Measurements from ENCODE around the gene SBF2.
"Not testable (repeated sequence)": the region's sequence is repeated elsewhere in the genome, so short reads cannot be mapped to it uniquely, and the experiment has no call there.

Gene SBF2

DNA sequence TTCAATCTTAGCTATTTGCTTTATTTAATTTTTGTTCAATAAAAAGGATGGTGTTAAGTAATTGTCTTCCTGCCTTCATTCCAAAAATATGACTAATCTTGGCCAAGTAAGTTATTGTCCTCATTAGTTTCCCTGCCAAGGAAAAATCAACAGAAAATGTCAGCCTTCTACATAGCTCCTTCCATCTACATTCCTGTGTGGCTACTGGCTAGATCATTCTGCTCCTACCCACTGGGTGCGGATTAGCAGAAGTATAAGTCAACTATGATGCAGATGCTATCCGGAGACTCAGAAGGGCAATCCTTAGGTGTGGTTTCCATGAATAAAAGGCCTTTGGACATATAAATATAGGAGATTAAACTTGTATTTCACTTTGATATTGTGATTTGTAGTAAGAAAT, 154.4 kb downstream of the SBF2 start:
- H3K4me3 ChIP-seq (ENCODE audit: low read depth, low read length), result no peak overlapping the region
- TF ChIP-seq, protein P1, sequence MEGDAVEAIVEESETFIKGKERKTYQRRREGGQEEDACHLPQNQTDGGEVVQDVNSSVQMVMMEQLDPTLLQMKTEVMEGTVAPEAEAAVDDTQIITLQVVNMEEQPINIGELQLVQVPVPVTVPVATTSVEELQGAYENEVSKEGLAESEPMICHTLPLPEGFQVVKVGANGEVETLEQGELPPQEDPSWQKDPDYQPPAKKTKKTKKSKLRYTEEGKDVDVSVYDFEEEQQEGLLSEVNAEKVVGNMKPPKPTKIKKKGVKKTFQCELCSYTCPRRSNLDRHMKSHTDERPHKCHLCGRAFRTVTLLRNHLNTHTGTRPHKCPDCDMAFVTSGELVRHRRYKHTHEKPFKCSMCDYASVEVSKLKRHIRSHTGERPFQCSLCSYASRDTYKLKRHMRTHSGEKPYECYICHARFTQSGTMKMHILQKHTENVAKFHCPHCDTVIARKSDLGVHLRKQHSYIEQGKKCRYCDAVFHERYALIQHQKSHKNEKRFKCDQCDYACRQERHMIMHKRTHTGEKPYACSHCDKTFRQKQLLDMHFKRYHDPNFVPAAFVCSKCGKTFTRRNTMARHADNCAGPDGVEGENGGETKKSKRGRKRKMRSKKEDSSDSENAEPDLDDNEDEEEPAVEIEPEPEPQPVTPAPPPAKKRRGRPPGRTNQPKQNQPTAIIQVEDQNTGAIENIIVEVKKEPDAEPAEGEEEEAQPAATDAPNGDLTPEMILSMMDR (IDR thresholded peaks at IDR 0.05; ENCODE audit: low read depth, low read length), result no peak

DNA sequence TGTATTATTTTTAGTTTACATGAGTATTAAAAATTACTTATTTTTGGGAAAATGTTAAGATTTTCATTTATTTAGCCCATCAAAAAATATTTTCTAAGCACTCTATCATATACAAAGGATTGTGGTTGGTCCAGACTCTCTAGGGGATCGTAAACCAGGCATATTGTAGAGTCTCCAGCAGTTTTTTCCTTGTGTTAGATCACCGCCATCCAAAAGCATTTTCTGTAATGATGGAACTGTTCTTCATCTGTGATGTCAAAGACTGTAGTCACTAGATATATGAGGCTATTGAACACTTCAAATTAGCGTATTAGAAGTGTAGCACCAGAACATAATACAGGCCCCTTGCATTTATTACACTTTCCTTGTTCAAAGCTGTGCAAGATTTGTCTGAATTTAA, 154.9 kb downstream of the SBF2 start:
- H3K4me3 ChIP-seq (ENCODE audit: low read depth, low read length), result no peak overlapping the region
- TF ChIP-seq, protein P1 (IDR thresholded peaks at IDR 0.05; ENCODE audit: low read depth, low read length), result no peak

DNA sequence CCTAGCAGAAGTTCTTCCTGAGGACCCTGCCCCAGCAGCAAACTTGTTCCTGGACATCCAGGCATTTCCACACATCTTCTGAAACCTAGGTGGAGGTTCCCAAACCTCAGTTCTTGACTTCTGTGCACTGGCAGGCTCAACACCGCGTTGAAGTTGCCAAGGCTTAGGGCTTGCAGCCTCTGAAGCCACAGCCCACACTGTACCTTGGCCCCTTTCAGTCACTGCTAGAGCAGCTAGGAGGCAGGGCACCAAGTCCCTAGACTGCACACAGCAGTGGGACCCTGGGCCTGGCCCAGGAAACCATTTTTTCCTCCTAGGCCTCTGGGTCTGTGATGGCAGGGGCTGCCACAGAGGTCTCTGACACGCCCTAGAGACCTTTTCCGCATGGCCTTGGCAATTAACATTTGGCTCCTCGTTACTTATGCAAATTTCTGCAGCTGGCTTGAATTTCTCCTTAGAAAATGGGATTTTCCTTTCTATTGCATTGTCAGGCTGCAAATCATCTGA, 159.0 kb downstream of the SBF2 start:
- TF ChIP-seq, protein P1 (IDR thresholded peaks at IDR 0.05; ENCODE audit: low read depth, low read length), result no peak
- H3K4me3 ChIP-seq (ENCODE audit: low read depth, low read length), result no peak overlapping the region

DNA sequence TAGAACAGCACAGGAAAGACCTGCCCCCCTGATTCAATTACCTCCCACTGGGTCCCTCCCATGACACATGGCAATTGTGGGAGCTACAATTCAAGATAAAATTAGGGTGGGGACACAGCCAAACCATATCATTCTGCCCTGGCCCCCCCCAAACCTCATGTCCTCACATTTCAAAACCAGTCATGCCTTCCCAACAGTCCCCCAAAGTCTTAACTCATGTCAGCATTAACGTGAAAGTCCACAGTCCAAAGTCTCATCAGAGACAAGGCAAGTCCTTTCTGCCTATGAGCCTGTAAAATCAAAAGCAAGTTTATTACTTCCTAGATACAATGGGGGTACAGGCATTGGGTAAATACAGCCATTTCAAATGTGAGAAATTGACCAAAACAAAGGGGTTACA, 159.8 kb downstream of the SBF2 start:
- H3K4me3 ChIP-seq (ENCODE audit: low read depth, low read length), result not testable (repeated sequence)

DNA sequence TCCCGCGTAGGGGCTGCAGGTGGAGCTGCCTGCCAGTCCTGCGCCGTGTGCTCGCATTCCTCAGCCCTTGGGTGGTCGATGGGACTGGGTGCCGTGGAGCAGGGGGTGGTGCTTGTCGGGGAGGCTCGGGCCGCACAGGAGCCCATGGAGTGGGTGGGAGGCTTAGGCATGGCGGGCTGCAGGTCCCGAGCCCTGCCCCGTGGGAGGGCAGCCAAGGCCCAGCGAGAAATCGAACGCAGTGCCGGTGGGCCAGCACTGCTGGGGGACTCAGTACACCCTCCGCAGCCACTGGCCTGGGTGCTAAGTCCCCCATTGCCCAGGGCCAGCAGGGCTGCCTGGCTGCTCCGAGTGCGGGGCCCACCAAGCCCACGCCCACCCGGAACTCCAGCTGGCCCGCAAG, 160.8 kb downstream of the SBF2 start:
- H3K4me3 ChIP-seq (ENCODE audit: low read depth, low read length), result not testable (repeated sequence)

DNA sequence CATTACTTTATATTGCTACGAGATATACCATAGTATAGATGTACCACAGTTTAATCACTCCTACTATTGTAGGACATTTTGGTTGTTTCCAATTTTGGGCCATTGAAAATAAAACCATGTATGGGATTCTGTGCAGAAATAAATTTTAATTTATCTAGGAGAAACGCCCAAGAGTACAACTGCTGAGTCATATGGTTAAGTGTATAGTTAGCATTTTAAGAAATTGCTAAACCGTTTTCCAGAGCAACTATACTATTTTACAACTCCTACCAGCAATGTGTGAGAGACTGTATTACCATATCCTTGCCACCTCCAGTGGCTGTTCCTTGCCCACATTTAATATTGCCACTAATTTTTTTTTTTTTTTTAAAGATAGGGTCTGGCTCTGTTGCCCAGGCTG, 163.1 kb downstream of the SBF2 start:
- TF ChIP-seq, protein P1 (IDR thresholded peaks at IDR 0.05; ENCODE audit: low read depth, low read length), result no peak
- no peak overlapping the region for H3K4me3 ChIP-seq (ENCODE audit: low read depth, low read length)

DNA sequence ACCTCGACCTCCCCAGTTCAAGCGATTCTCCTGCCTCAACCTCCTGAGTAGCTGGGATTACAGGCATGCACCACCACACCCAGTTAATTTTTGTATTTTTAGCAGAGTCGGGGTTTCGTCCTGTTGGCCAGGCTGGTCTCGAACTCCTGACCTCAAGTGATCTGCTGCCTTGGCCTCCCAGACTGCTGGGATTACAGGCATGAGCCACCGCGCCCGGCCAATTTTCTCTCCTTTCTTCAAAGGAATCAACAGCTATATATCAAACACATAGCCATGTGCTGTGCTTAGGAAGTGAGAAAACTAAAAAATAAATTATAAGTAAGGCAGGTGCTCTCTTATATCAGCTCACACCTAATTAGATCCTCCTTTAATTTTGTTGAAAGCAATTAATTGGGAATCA, 164.8 kb downstream of the SBF2 start:
- not testable (repeated sequence) for H3K4me3 ChIP-seq (ENCODE audit: low read depth, low read length)

DNA sequence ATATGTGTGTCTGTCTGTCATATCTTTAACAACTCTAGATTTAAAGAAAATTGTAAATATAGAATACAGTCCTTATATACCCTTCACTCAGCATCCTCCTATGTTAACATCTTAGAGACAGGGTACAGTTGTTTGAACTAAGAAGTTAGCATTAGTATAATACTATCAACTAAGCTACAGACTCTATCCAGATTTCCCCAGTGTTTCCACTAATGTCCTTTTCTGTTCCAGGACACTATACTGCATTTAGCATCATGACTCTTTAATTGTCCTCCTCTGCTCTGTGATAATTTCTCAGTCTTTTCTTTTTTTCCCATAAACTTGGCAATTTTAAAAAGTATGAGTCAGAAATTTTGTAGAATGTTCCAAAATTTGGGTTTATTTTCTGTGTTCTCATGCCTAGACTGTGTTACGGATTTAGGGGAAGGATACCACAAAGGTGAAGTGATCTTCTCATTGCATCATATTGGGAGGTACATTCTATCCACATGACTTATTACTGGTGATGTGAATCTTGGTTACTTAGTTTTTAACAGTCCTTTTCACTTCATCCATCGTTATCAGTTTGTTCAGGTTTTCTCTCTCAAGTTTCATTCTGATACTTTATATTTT, 168.4 kb downstream of the SBF2 start:
- TF ChIP-seq, protein P1 (IDR thresholded peaks at IDR 0.05; ENCODE audit: low read depth, low read length), result no peak

More for the DNA sequence above, 168.4 kb downstream of the SBF2 start:
- H3K4me3 ChIP-seq (ENCODE audit: low read depth, low read length), result no peak overlapping the region

Data from WI38 (cell line).